ENCODE data around the gene DNM2.

The DNM2 gene

GRCh38 chr19:10805065-10805757 lies 87.3 kb downstream of the DNM2 start:
- DNase-seq (ENCODE audit: low spot score): no peak
- no peak for TF ChIP-seq CTCF (IDR thresholded peaks at IDR 0.05; ENCODE audit: extremely low read depth, insufficient read depth, missing control alignments)
- in situ Hi-C loops (cut with MboI; ENCODE audit: low pct_unique_long_range_greater_than_20kb, low sequenced_read_pairs, unreplicated experiment): no loop called here

GRCh38 chr19:10805758-10806247 lies 87.9 kb downstream of the DNM2 start:
- DNase-seq (ENCODE audit: low spot score): no peak
- in situ Hi-C loops (cut with MboI; ENCODE audit: low pct_unique_long_range_greater_than_20kb, low sequenced_read_pairs, unreplicated experiment): no loop called here
- no peak for TF ChIP-seq CTCF (IDR thresholded peaks at IDR 0.05; ENCODE audit: extremely low read depth, insufficient read depth, missing control alignments)

- DNase-seq (ENCODE audit: low spot score): no peak
- TF ChIP-seq CTCF (IDR thresholded peaks at IDR 0.05; ENCODE audit: extremely low read depth, insufficient read depth, missing control alignments): no peak
- in situ Hi-C loops (cut with MboI; ENCODE audit: low pct_unique_long_range_greater_than_20kb, low sequenced_read_pairs, unreplicated experiment): no loop called here
These were observed 91.2 kb downstream of the DNM2 start for GRCh38 chr19:10808937-10809649.

- no peak for DNase-seq (ENCODE audit: low spot score)
- in situ Hi-C loops (cut with MboI; ENCODE audit: low pct_unique_long_range_greater_than_20kb, low sequenced_read_pairs, unreplicated experiment): no loop called here
- TF ChIP-seq CTCF (IDR thresholded peaks at IDR 0.05; ENCODE audit: extremely low read depth, insufficient read depth, missing control alignments): no peak
These were observed 91.9 kb downstream of the DNM2 start for GRCh38 chr19:10809651-10810285.

- DNase-seq (ENCODE audit: low spot score): no peak
- in situ Hi-C loops (cut with MboI; ENCODE audit: low pct_unique_long_range_greater_than_20kb, low sequenced_read_pairs, unreplicated experiment): no loop called here
- no peak for TF ChIP-seq CTCF (IDR thresholded peaks at IDR 0.05; ENCODE audit: extremely low read depth, insufficient read depth, missing control alignments)
These were observed 93.7 kb downstream of the DNM2 start for GRCh38 chr19:10811391-10812111.

- DNase-seq (ENCODE audit: low spot score): no peak
- TF ChIP-seq CTCF (IDR thresholded peaks at IDR 0.05; ENCODE audit: extremely low read depth, insufficient read depth, missing control alignments): no peak
- in situ Hi-C loops (cut with MboI; ENCODE audit: low pct_unique_long_range_greater_than_20kb, low sequenced_read_pairs, unreplicated experiment): no loop called here
These were observed 94.3 kb downstream of the DNM2 start for GRCh38 chr19:10812196-10812595.

All from GM13977 (cell line).